ENCODE data around the gene EXOG. TPM values are rescaled to one million over a fixed set of nuclear protein-coding genes. Genes with fewer than 3 reads are reported as not detected.

Gene EXOG
- total and polyA plus RNA-seq, 2 donors (not counting 3 experiments of a cell fraction or from before 2014, with no cell fraction given): 10.8 to 21.9 TPM

GRCh38 chr3:38458796-38459498, 37.2 kb upstream of the EXOG start:
- Histone ChIP-seq H4K20me1 (replicated peaks; ENCODE audit: control insufficient read depth, extremely low read depth, insufficient read depth, low read length) (peaks cover 2% of the 10 kb centered on the region), H3K4me3 (replicated peaks in 1 of 3; ENCODE audit: insufficient read depth in 1 of 3, low read depth in 1 of 3, low read length in 3 of 3) (no peak overlapping the region), H3K36me3 (ENCODE audit: control insufficient read depth in 2 of 2, extremely low read depth in 1 of 2, insufficient read depth in 2 of 2, low read length in 2 of 2) (no peaks in the 10 kb centered on the region), H3K79me2 (ENCODE audit: control insufficient read depth, insufficient read depth, low read length) (peaks cover 5% of the 10 kb centered on the region), H3K4me1 (ENCODE audit: control insufficient read depth, extremely low read depth, insufficient read depth, low read length) (no peaks in the 10 kb centered on the region), H3K9ac (replicated peaks; ENCODE audit: extremely low read depth, insufficient read depth, low read length) (no peak overlapping the region), H2AFZ (ENCODE audit: low read depth, low read length) (no peak overlapping the region), H3K9me3 (replicated peaks; ENCODE audit: control insufficient read depth, insufficient read depth, low read length) (no peaks in the 10 kb centered on the region), H3K9me1 (replicated peaks; ENCODE audit: control insufficient read depth, extremely low read depth, insufficient read depth, low read length) (no peaks in the 10 kb centered on the region), H3K4me2 (ENCODE audit: insufficient read depth, low read length) (no peak overlapping the region), H3K27ac (ENCODE audit: insufficient read depth, low read depth, low read length) (no peak overlapping the region), H3K27me3 (ENCODE audit: control insufficient read depth in 2 of 2, insufficient read depth in 2 of 2, low read length in 2 of 2) (no peaks in the 10 kb centered on the region)
- TF ChIP-seq GATA2 (IDR thresholded peaks at IDR 0.05; ENCODE audit: insufficient read depth, insufficient read length, low read depth, low read length) (no peak), MYC (IDR thresholded peaks at IDR 0.05; ENCODE audit: low read depth, low read length) (no peak), POLR2AphosphoS5 (IDR thresholded peaks at IDR 0.05; ENCODE audit: insufficient read depth, low read depth, low read length) (no peak), MAX (IDR thresholded peaks at IDR 0.05; ENCODE audit: insufficient read depth, insufficient read length) (no peak), JUN (IDR thresholded peaks at IDR 0.05; ENCODE audit: borderline replicate concordance, insufficient read depth, insufficient read length, low read depth) (no peak), POLR2A (IDR thresholded peaks at IDR 0.05; ENCODE audit: low read depth, low read length) (no peak), CTCF (IDR thresholded peaks at IDR 0.05; ENCODE audit: extremely low read depth in 1 of 2, insufficient read depth in 1 of 2, low read depth in 1 of 2, low read length in 2 of 2) (no peak), FOS (IDR thresholded peaks at IDR 0.05; ENCODE audit: borderline replicate concordance, insufficient read depth, low read length) (no peak), EZH2 (IDR thresholded peaks at IDR 0.05; ENCODE audit: borderline replicate concordance, low read depth, low read length, severe bottlenecking) (no peak)
- intact Hi-C loops (cut with micrococcal nuclease) (no loop called here), dilution Hi-C loops (cut with MboI; ENCODE audit: extremely low pct_ligation_motif_present, low sequenced_read_pairs) (no loop called here)
- no peak for FAIRE-seq
- ChIA-PET CTCF (interaction anchor here (1.4 kb wide), 1 partner anchor 112 kb away, joined by 3 read pairs; the partner anchor contains the start of gene XYLB), POLR2A (no interaction called here)
- no TSS peak for BruUV-seq (replicated peaks)
- no peak for DNase-seq (ENCODE audit: low read depth, low spot score)
